ENCODE results near the gene TANC1.

Gene TANC1

GRCh38 chr2:159177357-159177756, 208.9 kb downstream of the TANC1 start:
- DNase-seq (ENCODE audit: low read depth) = no peak
- TF ChIP-seq CTCF (IDR thresholded peaks at IDR 0.05; ENCODE audit: low read depth, low read length, missing control alignments) = no peak
- no peak overlapping the region for H3K4me3 ChIP-seq (ENCODE audit: low read depth, low read length)

DNA sequence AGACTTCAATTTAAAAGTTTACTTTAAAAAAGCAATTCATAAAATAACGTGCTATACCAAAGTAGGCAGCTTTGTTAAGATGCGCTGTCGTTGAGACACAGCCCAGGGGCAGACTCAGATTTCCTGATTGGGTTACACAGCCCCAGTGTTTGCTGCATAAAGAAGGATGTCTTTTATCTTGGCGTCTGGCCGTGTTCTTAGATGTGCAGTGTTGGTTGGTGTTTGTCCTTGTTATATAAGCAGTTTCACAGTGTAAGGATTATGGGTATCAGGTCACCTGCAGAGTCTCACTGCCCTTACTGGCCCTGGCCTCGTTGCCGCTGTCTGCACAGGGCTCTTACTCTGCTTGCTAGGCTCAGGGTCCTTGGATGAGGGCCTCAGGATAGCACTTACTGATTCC, 209.5 kb downstream of the TANC1 start:
- no peak overlapping the region for H3K4me3 ChIP-seq (ENCODE audit: low read depth, low read length)
- DNase-seq (ENCODE audit: low read depth) = no peak
- TF ChIP-seq CTCF (IDR thresholded peaks at IDR 0.05; ENCODE audit: low read depth, low read length, missing control alignments) = no peak

- no peak for DNase-seq (ENCODE audit: low read depth)
- TF ChIP-seq CTCF (IDR thresholded peaks at IDR 0.05; ENCODE audit: low read depth, low read length, missing control alignments) = no peak
- H3K4me3 ChIP-seq (ENCODE audit: low read depth, low read length) = no peak overlapping the region
Measured at GRCh38 chr2:159179096-159179495, 210.7 kb downstream of the TANC1 start.

DNA sequence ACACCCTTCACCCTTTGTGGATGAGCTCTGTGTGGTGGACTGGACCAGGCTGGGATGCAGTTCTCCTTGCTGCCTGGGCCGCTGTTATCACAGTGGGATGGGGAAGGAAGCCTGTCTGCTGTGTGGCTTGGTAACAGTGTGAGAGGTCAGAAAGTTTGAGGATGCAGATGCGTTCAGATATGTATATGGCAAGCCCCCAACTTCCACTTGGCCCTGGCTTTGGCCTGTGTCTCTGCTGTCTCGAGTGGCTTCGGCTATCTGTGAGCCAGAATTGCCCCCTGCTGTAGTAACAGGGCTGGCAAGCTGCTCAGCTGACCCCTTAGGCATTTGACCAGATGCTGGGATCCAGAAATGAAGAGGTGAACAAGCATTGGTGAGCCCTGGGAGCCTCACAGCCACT, 211.3 kb downstream of the TANC1 start:
- no peak for DNase-seq (ENCODE audit: low read depth)
- TF ChIP-seq CTCF (IDR thresholded peaks at IDR 0.05; ENCODE audit: low read depth, low read length, missing control alignments) = no peak
- no peak overlapping the region for H3K4me3 ChIP-seq (ENCODE audit: low read depth, low read length)

DNA sequence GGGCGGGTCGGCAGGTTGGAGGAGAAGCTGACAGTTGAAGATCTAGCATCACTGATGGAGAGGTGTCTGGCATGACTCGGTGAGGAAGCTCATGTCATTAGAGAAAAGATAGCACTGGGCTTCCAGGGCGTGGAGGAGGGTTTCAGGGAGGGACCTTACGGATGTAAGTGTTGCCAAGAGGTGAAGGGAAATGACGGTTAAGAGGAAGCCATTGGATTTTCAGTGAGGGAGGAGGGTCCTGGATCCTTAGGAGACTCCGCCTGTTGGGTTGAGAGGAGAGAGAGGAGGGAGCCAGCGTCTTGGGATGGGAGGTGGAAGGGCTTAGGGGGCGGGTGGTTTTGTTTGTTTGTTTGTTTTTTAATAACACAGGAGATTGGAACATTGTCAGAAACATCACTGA, 214.9 kb downstream of the TANC1 start:
- no peak overlapping the region for H3K4me3 ChIP-seq (ENCODE audit: low read depth, low read length)
- no peak for TF ChIP-seq CTCF (IDR thresholded peaks at IDR 0.05; ENCODE audit: low read depth, low read length, missing control alignments)
- DNase-seq (ENCODE audit: low read depth) = no peak

GRCh38 chr2:159185401-159186130, 217.1 kb downstream of the TANC1 start:
- DNase-seq (ENCODE audit: low read depth) = peak; percentile 34
- TF ChIP-seq CTCF (IDR thresholded peaks at IDR 0.05; ENCODE audit: low read depth, low read length, missing control alignments) = peak; percentile 76
- H3K4me3 ChIP-seq (ENCODE audit: low read depth, low read length) = no peak overlapping the region

DNA sequence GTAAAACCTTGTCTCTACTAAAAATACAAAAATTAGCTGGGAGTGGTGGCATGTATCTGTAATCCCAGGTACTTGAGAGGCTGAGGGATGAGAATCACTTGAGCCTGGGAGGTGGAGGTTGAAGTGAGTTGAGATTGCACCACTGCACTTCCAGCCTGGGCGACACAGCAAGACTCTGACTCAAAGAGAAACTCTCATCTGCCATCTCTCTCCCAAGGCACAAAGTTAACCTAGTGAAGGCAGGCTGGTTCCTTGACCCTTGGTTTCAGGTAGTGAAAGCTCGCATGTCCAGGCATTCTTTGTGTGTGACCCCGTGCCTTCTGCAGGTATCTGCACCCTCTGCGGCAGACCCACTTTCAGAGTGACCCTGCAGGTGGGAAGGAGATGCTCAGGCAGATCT, 218.0 kb downstream of the TANC1 start:
- no peak for DNase-seq (ENCODE audit: low read depth)
- TF ChIP-seq CTCF (IDR thresholded peaks at IDR 0.05; ENCODE audit: low read depth, low read length, missing control alignments) = no peak
- H3K4me3 ChIP-seq (ENCODE audit: low read depth, low read length) = no peak overlapping the region

Data from GM12864 (cell line).